Natural killer cell treated with Interleukin-12 subunit alpha and Interleukin-12 subunit beta and Interleukin-15 and Interleukin-18, amount 100 ng/mL, for 72 hours (primary cell): Measurements from ENCODE around the gene CALHM6. TPM values are rescaled to one million over a fixed set of nuclear protein-coding genes. Genes with fewer than 3 reads are reported as not detected.

Source experiments
- ATAC-seq, 2 donors: fragments of 150-1000 bp; cut with Tn5 transposase in 1 of 2; sonication (Bioruptor Pico), chemical (Tn5 transposase) in 1 of 2; 2 replicates each; pipeline ENCODE4 v1.10.0; 2021
- DNase-seq: peaks from one replicate; pipeline ENCODE4 v3.0.0; 2022; ENCODE audit warnings: low spot score
- H3K27ac Mint-ChIP-seq, 2 donors: 1 replicate in 1 of 2; 2 replicates in 1 of 2; pipeline ENCODE4 v1.8.0; 2022; ENCODE audit warnings: mixed read lengths in 2 of 2, mild to moderate bottlenecking in 1 of 2, moderate library complexity in 1 of 2
- H3K27me3 Mint-ChIP-seq, 2 donors: 1 replicate in 1 of 2; 2 replicates in 1 of 2; pipeline ENCODE4 v1.8.0; 2022; ENCODE audit warnings: mixed read lengths in 2 of 2
- H3K36me3 Mint-ChIP-seq: one replicate; pipeline ENCODE4 v1.8.0; 2022; ENCODE audit warnings: mixed read lengths
- H3K4me1 Mint-ChIP-seq, 2 donors: 1 replicate in 1 of 2; 2 replicates in 1 of 2; pipeline ENCODE4 v1.8.0; 2022; ENCODE audit warnings: low read depth in 2 of 2, mixed read lengths in 2 of 2, mild to moderate bottlenecking in 1 of 2
- H3K4me3 Mint-ChIP-seq: one replicate; pipeline ENCODE4 v1.8.0; 2022; ENCODE audit warnings: mixed read lengths
- H3K9me3 Mint-ChIP-seq: 2 replicates; pipeline ENCODE4 v1.8.0; 2022; ENCODE audit warnings: mixed read lengths
- total RNA-seq, 2 donors: library from RNA; stranded (reverse); gene quantifications; one replicate each; pipeline ENCODE4 v1.2.3, GENCODE V29; 2022

Gene CALHM6
- total RNA-seq, 2 donors from 2014 or later, result 8.0 to 9.6 TPM

GRCh38 chr6:116436586-116436985 is 24.6 kb upstream of the CALHM6 start:
- H3K36me3 Mint-ChIP-seq, result no peaks in the 10 kb centered on the region
- ATAC-seq (no peak), DNase-seq (no peak)
- no peaks in the 10 kb centered on the region for H3K9me3 Mint-ChIP-seq
- no peaks in the 10 kb centered on the region for H3K4me1 Mint-ChIP-seq
- peaks cover 0 to 2% of the 10 kb centered on the region in 2 donors for H3K27me3 Mint-ChIP-seq
- H3K4me3 Mint-ChIP-seq, result no peak overlapping the region
- H3K27ac Mint-ChIP-seq, result no peak overlapping the region

GRCh38 chr6:116437656-116438055 is 23.5 kb upstream of the CALHM6 start:
- Mint-ChIP-seq H3K27ac (no peak overlapping the region), H3K4me1 (peaks cover 0 to 6% of the 10 kb centered on the region in 2 donors), H3K27me3 (peaks cover 10 to 12% of the 10 kb centered on the region in 2 donors), H3K36me3 (no peaks in the 10 kb centered on the region), H3K4me3 (no peak overlapping the region), H3K9me3 (no peaks in the 10 kb centered on the region)
- DNase-seq (no peak), ATAC-seq (no peak)

DNA sequence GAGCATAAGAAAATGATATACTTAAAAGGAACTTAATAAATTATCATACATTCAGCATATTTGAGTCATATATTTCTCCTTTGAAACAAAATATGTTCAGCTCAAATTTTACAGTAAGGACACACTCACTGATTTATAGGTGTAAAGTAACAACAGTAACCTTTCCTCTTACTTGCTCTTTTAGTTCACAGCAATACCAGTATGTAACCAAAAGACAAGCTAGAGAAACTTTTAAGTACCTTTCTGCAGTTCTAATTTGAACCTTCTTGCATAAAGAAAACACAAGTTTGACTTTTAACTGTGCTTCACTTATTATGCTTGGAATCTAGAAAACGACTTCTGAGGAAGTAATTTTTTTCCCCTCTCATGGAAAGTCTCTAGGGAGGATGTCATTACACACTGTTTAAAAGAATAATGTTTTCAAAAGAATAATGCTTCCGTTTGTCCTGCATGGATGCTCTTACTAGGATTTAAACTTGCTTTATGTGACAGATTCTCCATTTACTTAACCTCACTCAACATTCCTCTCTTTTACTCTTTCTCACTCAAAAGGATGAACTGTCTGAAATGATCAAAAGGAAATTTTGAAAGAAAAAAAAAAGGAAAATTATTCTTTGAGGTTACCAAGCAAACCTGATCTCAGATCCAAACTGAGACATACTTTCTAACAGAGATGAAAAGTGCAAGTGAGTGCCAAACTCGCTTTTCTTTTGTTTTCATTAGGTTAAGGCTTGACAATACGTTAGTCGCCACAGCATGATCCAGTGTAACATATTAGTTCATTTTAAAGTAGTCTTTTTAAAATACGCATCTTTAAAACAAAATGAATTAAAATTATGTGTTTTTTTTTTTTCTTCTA is 22.4 kb upstream of the CALHM6 start:
- Mint-ChIP-seq H3K4me3 (no peak overlapping the region), H3K27ac (no peak overlapping the region), H3K27me3 (peaks cover 10 to 12% of the 10 kb centered on the region in 2 donors), H3K4me1 (peaks cover 0 to 6% of the 10 kb centered on the region in 2 donors), H3K36me3 (no peaks in the 10 kb centered on the region), H3K9me3 (no peaks in the 10 kb centered on the region)
- ATAC-seq (no peak), DNase-seq (no peak)

GRCh38 chr6:116439522-116440051 is 21.6 kb upstream of the CALHM6 start:
- peaks cover 10 to 12% of the 10 kb centered on the region in 2 donors for H3K27me3 Mint-ChIP-seq
- H3K4me1 Mint-ChIP-seq, result peaks cover 5 to 11% of the 10 kb centered on the region in 2 donors
- no peak overlapping the region for H3K27ac Mint-ChIP-seq
- H3K4me3 Mint-ChIP-seq, result no peak overlapping the region
- H3K36me3 Mint-ChIP-seq, result no peaks in the 10 kb centered on the region
- no peaks in the 10 kb centered on the region for H3K9me3 Mint-ChIP-seq
- ATAC-seq, result no peak
- no peak for DNase-seq

DNA sequence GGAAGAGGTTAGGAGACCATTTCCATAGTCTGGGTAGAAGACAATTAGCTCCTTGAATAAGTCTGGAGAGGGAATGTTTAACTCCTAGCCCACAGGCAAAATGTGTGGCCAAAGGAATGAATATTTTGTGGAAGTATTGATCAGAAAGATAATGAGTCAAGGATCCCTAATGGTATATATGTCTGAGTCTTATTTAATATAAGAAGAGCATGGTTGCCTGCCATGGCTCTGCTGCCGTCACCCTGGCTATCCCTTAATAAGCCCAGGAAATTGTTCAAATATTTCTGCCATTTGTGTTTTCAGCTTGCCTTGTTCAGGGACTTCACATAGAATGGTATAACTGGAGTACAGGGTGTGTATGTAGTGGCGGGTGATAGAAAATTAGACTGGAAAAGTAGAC is 18.1 kb upstream of the CALHM6 start:
- DNase-seq (no peak), ATAC-seq (no peak)
- Mint-ChIP-seq H3K4me3 (no peak overlapping the region), H3K4me1 (peaks cover 25 to 37% of the 10 kb centered on the region in 2 donors), H3K9me3 (no peaks in the 10 kb centered on the region), H3K27ac (no peak overlapping the region), H3K27me3 (peaks cover 10 to 12% of the 10 kb centered on the region in 2 donors), H3K36me3 (no peaks in the 10 kb centered on the region)

DNA sequence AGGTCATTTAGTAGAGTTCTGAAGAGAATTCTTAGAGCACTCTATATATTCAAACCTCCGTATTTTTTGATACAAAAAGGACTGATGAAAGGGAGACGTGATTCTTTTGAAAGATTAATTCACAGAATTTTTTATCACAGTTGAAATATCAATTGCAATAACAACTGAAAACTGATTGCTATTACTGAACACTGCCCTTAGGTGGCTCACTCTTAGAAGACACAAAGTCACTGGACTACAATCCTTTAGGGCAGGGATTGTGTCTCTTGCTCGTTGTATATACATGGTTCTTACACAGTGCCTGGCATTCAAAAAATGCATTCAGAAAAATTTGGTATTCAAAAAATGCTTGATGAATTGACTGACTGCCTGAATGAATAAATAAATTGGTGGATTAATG is 17.1 kb upstream of the CALHM6 start:
- H3K9me3 Mint-ChIP-seq, result no peaks in the 10 kb centered on the region
- no peaks in the 10 kb centered on the region for H3K36me3 Mint-ChIP-seq
- ATAC-seq, result no peak
- H3K4me1 Mint-ChIP-seq, result peaks cover 31 to 41% of the 10 kb centered on the region in 2 donors
- H3K27ac Mint-ChIP-seq, result peak overlapping the region; percentile 48 to 64
- peaks cover 10 to 12% of the 10 kb centered on the region in 2 donors for H3K27me3 Mint-ChIP-seq
- H3K4me3 Mint-ChIP-seq, result no peak overlapping the region
- no peak for DNase-seq

- DNase-seq (no peak), ATAC-seq (no peak)
- Mint-ChIP-seq H3K27ac (peak overlapping the region; percentile 48 to 64), H3K4me3 (peak overlapping the region; percentile 6), H3K4me1 (peaks cover 35 to 46% of the 10 kb centered on the region in 2 donors), H3K27me3 (peaks cover 10 to 12% of the 10 kb centered on the region in 2 donors), H3K9me3 (no peaks in the 10 kb centered on the region), H3K36me3 (no peaks in the 10 kb centered on the region)
Observed at GRCh38 chr6:116444575-116444974, 16.6 kb upstream of the CALHM6 start.

DNA sequence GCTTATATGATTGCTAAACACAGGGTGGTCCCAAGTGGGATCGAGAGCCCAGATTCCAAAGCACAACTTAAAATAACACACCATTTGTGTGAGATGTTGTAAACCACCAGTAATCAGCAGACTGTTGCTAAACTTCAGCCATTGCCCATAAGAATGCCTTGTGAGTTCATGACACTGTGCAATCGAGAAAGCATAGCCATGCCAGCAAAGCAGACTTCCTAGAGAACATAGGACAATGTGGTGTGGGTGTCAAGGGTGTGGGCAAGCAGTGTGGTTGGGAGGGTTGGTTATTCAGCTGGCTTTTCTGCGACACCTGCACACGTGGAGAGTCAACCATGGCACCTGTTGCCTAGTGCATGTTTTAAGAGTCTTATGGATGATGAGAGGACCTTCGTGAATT is 16.1 kb upstream of the CALHM6 start:
- H3K27ac Mint-ChIP-seq, result peak overlapping the region in 1 of 2 donors; percentile 64
- H3K36me3 Mint-ChIP-seq, result peaks cover 2% of the 10 kb centered on the region
- no peaks in the 10 kb centered on the region for H3K9me3 Mint-ChIP-seq
- peaks cover 41 to 51% of the 10 kb centered on the region in 2 donors for H3K4me1 Mint-ChIP-seq
- H3K27me3 Mint-ChIP-seq, result peaks cover 10 to 12% of the 10 kb centered on the region in 2 donors
- no peak for DNase-seq
- peak; percentile 41 to 63 for ATAC-seq
- H3K4me3 Mint-ChIP-seq, result peak overlapping the region; percentile 6

DNA sequence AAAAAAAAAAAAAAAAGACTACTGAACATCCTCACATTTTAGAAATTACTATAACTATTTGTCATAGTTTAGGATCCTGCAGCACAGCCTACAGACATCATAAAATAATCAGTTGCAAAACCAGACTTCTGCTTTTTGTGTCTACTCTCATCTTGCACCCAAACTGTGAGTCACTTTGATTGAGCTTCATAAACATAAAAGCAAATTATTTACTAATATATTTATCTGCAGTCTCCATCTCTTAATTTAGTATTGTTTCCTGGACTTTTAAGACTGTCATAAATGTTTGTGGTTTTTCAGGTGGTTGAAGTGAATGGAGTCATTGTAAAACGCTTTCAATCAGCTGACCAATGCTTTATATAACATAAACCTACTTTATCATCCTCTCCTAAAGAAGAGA is 14.8 kb upstream of the CALHM6 start:
- no peak overlapping the region for H3K4me3 Mint-ChIP-seq
- peaks cover 52 to 60% of the 10 kb centered on the region in 2 donors for H3K4me1 Mint-ChIP-seq
- H3K27ac Mint-ChIP-seq, result peak overlapping the region in 1 of 2 donors; percentile 87
- peaks cover 10 to 11% of the 10 kb centered on the region in 2 donors for H3K27me3 Mint-ChIP-seq
- H3K36me3 Mint-ChIP-seq, result peaks cover 5% of the 10 kb centered on the region
- H3K9me3 Mint-ChIP-seq, result no peaks in the 10 kb centered on the region
- no peak for DNase-seq
- no peak for ATAC-seq

GRCh38 chr6:116447052-116447451 is 14.1 kb upstream of the CALHM6 start:
- Mint-ChIP-seq H3K4me3 (peak overlapping the region; percentile 64), H3K27ac (peak overlapping the region; percentile 63 to 87), H3K4me1 (peaks cover 55 to 61% of the 10 kb centered on the region in 2 donors), H3K36me3 (peaks cover 5% of the 10 kb centered on the region), H3K9me3 (no peaks in the 10 kb centered on the region), H3K27me3 (peaks cover 5 to 6% of the 10 kb centered on the region in 2 donors)
- ATAC-seq (no peak), DNase-seq (no peak)

DNA sequence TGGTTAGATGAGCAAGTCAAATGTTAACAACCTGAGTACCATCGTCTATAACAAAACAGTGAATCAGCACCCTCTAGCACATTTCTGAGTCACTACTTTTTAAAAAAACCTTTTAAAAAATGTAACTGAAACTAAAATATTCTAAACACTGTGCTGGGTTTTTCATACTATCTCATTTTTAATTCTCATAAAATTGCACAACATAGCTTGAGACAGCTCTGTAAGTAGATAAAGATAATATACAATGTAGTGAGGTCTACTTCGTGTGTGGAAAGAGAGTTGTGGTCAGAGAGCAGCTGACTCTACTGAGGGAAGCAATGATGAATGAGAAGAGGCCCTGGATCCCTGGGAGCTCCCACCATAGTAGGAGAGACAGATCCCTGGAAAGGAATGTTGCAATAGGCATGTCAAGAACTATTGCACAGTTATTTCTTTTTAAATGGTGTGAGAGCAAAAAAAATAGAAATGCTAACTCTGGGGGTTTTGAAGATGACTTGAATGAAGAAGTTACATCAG is 13.6 kb upstream of the CALHM6 start:
- H3K4me3 Mint-ChIP-seq, result peak overlapping the region; percentile 64
- no peaks in the 10 kb centered on the region for H3K9me3 Mint-ChIP-seq
- H3K27ac Mint-ChIP-seq, result peak overlapping the region; percentile 63 to 87
- H3K27me3 Mint-ChIP-seq, result peaks cover 0 to under 1% of the 10 kb centered on the region in 2 donors
- H3K36me3 Mint-ChIP-seq, result peaks cover 5% of the 10 kb centered on the region
- ATAC-seq, result peak; percentile 81 to 86
- H3K4me1 Mint-ChIP-seq, result peaks cover 55 to 58% of the 10 kb centered on the region in 2 donors
- DNase-seq, result no peak

DNA sequence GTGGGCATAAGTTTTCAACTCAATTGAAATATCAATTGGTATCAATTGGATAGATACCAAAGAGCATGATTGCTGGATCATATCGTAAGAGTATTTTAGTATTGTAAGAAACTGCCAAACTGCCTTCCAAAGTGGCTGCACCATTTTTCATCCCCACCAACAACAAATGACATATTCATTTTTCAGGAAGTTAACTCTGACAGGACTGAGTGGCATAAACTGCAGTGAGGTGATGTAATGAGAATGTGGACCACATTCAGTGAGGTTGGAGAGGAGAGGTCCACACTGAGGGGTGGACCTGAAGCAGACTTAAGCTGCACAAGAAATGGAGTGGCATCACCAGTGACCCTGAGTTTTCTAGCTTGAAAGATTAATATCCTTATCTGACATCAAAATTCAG is 11.6 kb upstream of the CALHM6 start:
- Mint-ChIP-seq H3K36me3 (peaks cover 5% of the 10 kb centered on the region), H3K4me3 (peak overlapping the region; percentile 61), H3K4me1 (peaks cover 51 to 53% of the 10 kb centered on the region in 2 donors), H3K27me3 (peaks cover 4 to 15% of the 10 kb centered on the region in 2 donors), H3K27ac (peak overlapping the region in 1 of 2 donors; percentile 87), H3K9me3 (no peaks in the 10 kb centered on the region)
- no peak for ATAC-seq
- DNase-seq, result no peak

DNA sequence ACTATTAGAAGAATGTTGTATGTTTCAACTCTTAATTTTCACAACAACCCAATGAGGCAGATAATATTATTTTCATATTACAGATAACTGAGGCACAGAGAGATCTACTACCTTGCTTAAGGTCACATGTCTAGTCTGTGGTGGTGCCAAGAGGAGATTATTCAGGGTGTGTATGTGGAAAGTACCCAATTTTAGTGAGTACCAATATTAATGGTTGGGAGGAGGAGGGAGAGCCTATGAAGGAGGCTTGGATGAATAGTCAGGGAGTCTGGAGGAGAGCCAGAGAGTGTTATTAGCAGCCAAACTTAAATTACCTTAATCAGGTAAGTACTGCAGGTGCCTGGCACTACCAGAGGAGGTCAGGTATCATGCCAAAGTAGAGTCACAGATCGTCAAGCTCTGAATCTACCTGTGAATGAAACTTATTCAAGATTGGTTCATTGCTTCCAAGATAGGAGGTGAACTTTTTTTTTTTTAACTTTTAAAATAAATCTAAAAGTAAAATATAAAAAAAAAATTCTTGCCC is 10.9 kb upstream of the CALHM6 start:
- no peak for ATAC-seq

More for the DNA sequence above, 10.9 kb upstream of the CALHM6 start:
- no peak for DNase-seq
- H3K27ac Mint-ChIP-seq, result peak overlapping the region in 1 of 2 donors; percentile 87
- peaks cover 44 to 46% of the 10 kb centered on the region in 2 donors for H3K4me1 Mint-ChIP-seq
- H3K9me3 Mint-ChIP-seq, result no peaks in the 10 kb centered on the region
- H3K36me3 Mint-ChIP-seq, result peaks cover 5% of the 10 kb centered on the region
- peak overlapping the region; percentile 61 for H3K4me3 Mint-ChIP-seq
- H3K27me3 Mint-ChIP-seq, result peaks cover 4 to 15% of the 10 kb centered on the region in 2 donors
